ENCODE data around the gene PEPD.

Gene PEPD

GRCh38 chr19:33550768-33551167 is 29.2 kb upstream of the PEPD start:
- Histone ChIP-seq H3K9ac (ENCODE audit: low read length) (no peak overlapping the region), H2BK15ac (ENCODE audit: low read depth, poor library complexity, severe bottlenecking) (no peak overlapping the region), H3K9me3 (ENCODE audit: control insufficient read depth, low read length) (peaks cover 1% of the 10 kb centered on the region), H3K4me3 (ENCODE audit: insufficient read depth in 1 of 2, low read depth in 1 of 2, low read length in 2 of 2) (no peak overlapping the region), H2BK12ac (ENCODE audit: low read length in 2 of 2) (no peak overlapping the region), H3K4ac (ENCODE audit: low read depth in 1 of 2, low read length in 2 of 2) (no peak overlapping the region), H3K36me3 (ENCODE audit: control insufficient read depth in 1 of 2, insufficient read depth in 2 of 2, low read depth in 1 of 2, low read length in 2 of 2) (no peaks in the 10 kb centered on the region), H4K8ac (ENCODE audit: low read length) (no peak overlapping the region), H2AFZ (ENCODE audit: low read depth, low read length) (no peak overlapping the region), H3K4me1 (ENCODE audit: control insufficient read depth, insufficient read depth, low read depth, low read length) (no peaks in the 10 kb centered on the region), H4K91ac (ENCODE audit: low read length) (no peak overlapping the region), H3K18ac (ENCODE audit: low read depth in 1 of 2, low read length in 2 of 2) (no peak overlapping the region), H3K4me2 (ENCODE audit: low read length, poor library complexity, severe bottlenecking) (no peak overlapping the region), H3K23ac (ENCODE audit: low read length in 2 of 2) (no peak overlapping the region), H3K79me1 (replicated peaks; ENCODE audit: low read length, poor library complexity, severe bottlenecking) (no peaks in the 10 kb centered on the region), H2AK5ac (ENCODE audit: low read length, severe bottlenecking) (no peak overlapping the region), H3K14ac (ENCODE audit: low read length in 2 of 2) (no peak overlapping the region), H2BK120ac (ENCODE audit: low read depth, low read length) (no peak overlapping the region), H3K27me3 (ENCODE audit: control insufficient read depth in 1 of 2, insufficient read depth in 1 of 2, low read length in 2 of 2) (peaks cover 0 to 11% of the 10 kb centered on the region in 2 experiments), H3K27ac (ENCODE audit: low read length, poor library complexity, severe bottlenecking) (no peak overlapping the region), H2BK5ac (ENCODE audit: low read depth, low read length, poor library complexity, severe bottlenecking) (no peak overlapping the region)
- DNase-seq: no peak
- 81% methylated on average over 5 of the region's 5 CpGs for WGBS

- H3K4me1 ChIP-seq (ENCODE audit: control insufficient read depth, insufficient read depth, low read depth, low read length): no peaks in the 10 kb centered on the region
- H3K23ac ChIP-seq (ENCODE audit: low read length in 2 of 2): no peak overlapping the region
- H2BK120ac ChIP-seq (ENCODE audit: low read depth, low read length): no peak overlapping the region
- H4K8ac ChIP-seq (ENCODE audit: low read length): no peak overlapping the region
- no peak overlapping the region for H4K91ac ChIP-seq (ENCODE audit: low read length)
- no peak overlapping the region for H3K18ac ChIP-seq (ENCODE audit: low read depth in 1 of 2, low read length in 2 of 2)
- no peak overlapping the region for H3K4me2 ChIP-seq (ENCODE audit: low read length, poor library complexity, severe bottlenecking)
- no peak overlapping the region for H3K4me3 ChIP-seq (ENCODE audit: insufficient read depth in 1 of 2, low read depth in 1 of 2, low read length in 2 of 2)
- H2BK15ac ChIP-seq (ENCODE audit: low read depth, poor library complexity, severe bottlenecking): no peak overlapping the region
- H3K9me3 ChIP-seq (ENCODE audit: control insufficient read depth, low read length): peaks cover 4% of the 10 kb centered on the region
- H3K14ac ChIP-seq (ENCODE audit: low read length in 2 of 2): no peak overlapping the region
- DNase-seq: no peak
- no peak overlapping the region for H3K4ac ChIP-seq (ENCODE audit: low read depth in 1 of 2, low read length in 2 of 2)
- H3K79me1 ChIP-seq (replicated peaks; ENCODE audit: low read length, poor library complexity, severe bottlenecking): no peaks in the 10 kb centered on the region
- no peak overlapping the region for H2BK5ac ChIP-seq (ENCODE audit: low read depth, low read length, poor library complexity, severe bottlenecking)
- peaks cover 0 to 19% of the 10 kb centered on the region in 2 experiments for H3K27me3 ChIP-seq (ENCODE audit: control insufficient read depth in 1 of 2, insufficient read depth in 1 of 2, low read length in 2 of 2)
- no peak overlapping the region for H3K27ac ChIP-seq (ENCODE audit: low read length, poor library complexity, severe bottlenecking)
- H2AK5ac ChIP-seq (ENCODE audit: low read length, severe bottlenecking): no peak overlapping the region
- no peak overlapping the region for H3K9ac ChIP-seq (ENCODE audit: low read length)
- H3K36me3 ChIP-seq (ENCODE audit: control insufficient read depth in 1 of 2, insufficient read depth in 2 of 2, low read depth in 1 of 2, low read length in 2 of 2): no peaks in the 10 kb centered on the region
- 62% methylated on average over 3 of the region's 3 CpGs for WGBS
- no peak overlapping the region for H2AFZ ChIP-seq (ENCODE audit: low read depth, low read length)
- no peak overlapping the region for H2BK12ac ChIP-seq (ENCODE audit: low read length in 2 of 2)
These were observed 26.1 kb upstream of the PEPD start for GRCh38 chr19:33547676-33548075.

GRCh38 chr19:33546656-33547055 is 25.1 kb upstream of the PEPD start:
- Histone ChIP-seq H2BK12ac (ENCODE audit: low read length in 2 of 2) (no peak overlapping the region), H3K9ac (ENCODE audit: low read length) (no peak overlapping the region), H3K9me3 (ENCODE audit: control insufficient read depth, low read length) (peaks cover 4% of the 10 kb centered on the region), H3K4ac (ENCODE audit: low read depth in 1 of 2, low read length in 2 of 2) (no peak overlapping the region), H3K4me1 (ENCODE audit: control insufficient read depth, insufficient read depth, low read depth, low read length) (no peaks in the 10 kb centered on the region), H2AK5ac (ENCODE audit: low read length, severe bottlenecking) (no peak overlapping the region), H3K4me2 (ENCODE audit: low read length, poor library complexity, severe bottlenecking) (no peak overlapping the region), H3K27me3 (ENCODE audit: control insufficient read depth in 1 of 2, insufficient read depth in 1 of 2, low read length in 2 of 2) (peaks cover 0 to 23% of the 10 kb centered on the region in 2 experiments), H2AFZ (ENCODE audit: low read depth, low read length) (no peak overlapping the region), H4K8ac (ENCODE audit: low read length) (no peak overlapping the region), H2BK5ac (ENCODE audit: low read depth, low read length, poor library complexity, severe bottlenecking) (no peak overlapping the region), H3K36me3 (ENCODE audit: control insufficient read depth in 1 of 2, insufficient read depth in 2 of 2, low read depth in 1 of 2, low read length in 2 of 2) (no peaks in the 10 kb centered on the region), H2BK120ac (ENCODE audit: low read depth, low read length) (no peak overlapping the region), H3K23ac (ENCODE audit: low read length in 2 of 2) (no peak overlapping the region), H3K79me1 (replicated peaks; ENCODE audit: low read length, poor library complexity, severe bottlenecking) (no peaks in the 10 kb centered on the region), H2BK15ac (ENCODE audit: low read depth, poor library complexity, severe bottlenecking) (no peak overlapping the region), H3K4me3 (ENCODE audit: insufficient read depth in 1 of 2, low read depth in 1 of 2, low read length in 2 of 2) (no peak overlapping the region), H3K27ac (ENCODE audit: low read length, poor library complexity, severe bottlenecking) (no peak overlapping the region), H3K18ac (ENCODE audit: low read depth in 1 of 2, low read length in 2 of 2) (no peak overlapping the region), H3K14ac (ENCODE audit: low read length in 2 of 2) (no peak overlapping the region), H4K91ac (ENCODE audit: low read length) (no peak overlapping the region)
- WGBS: 89% methylated on average over 5 of the region's 5 CpGs
- no peak for DNase-seq

GRCh38 chr19:33545217-33545981 is 23.8 kb upstream of the PEPD start:
- no peak overlapping the region for H4K8ac ChIP-seq (ENCODE audit: low read length)
- no peak overlapping the region for H2BK15ac ChIP-seq (ENCODE audit: low read depth, poor library complexity, severe bottlenecking)
- DNase-seq: no peak
- H3K14ac ChIP-seq (ENCODE audit: low read length in 2 of 2): no peak overlapping the region
- no peak overlapping the region for H2AFZ ChIP-seq (ENCODE audit: low read depth, low read length)
- H3K4me3 ChIP-seq (ENCODE audit: insufficient read depth in 1 of 2, low read depth in 1 of 2, low read length in 2 of 2): no peak overlapping the region
- WGBS: 79% methylated on average over 9 of the region's 9 CpGs
- no peak overlapping the region for H2BK5ac ChIP-seq (ENCODE audit: low read depth, low read length, poor library complexity, severe bottlenecking)
- H3K18ac ChIP-seq (ENCODE audit: low read depth in 1 of 2, low read length in 2 of 2): no peak overlapping the region
- no peak overlapping the region for H3K9ac ChIP-seq (ENCODE audit: low read length)
- H2AK5ac ChIP-seq (ENCODE audit: low read length, severe bottlenecking): no peak overlapping the region
- no peak overlapping the region for H3K27ac ChIP-seq (ENCODE audit: low read length, poor library complexity, severe bottlenecking)
- no peak overlapping the region for H2BK12ac ChIP-seq (ENCODE audit: low read length in 2 of 2)
- no peak overlapping the region for H4K91ac ChIP-seq (ENCODE audit: low read length)
- no peaks in the 10 kb centered on the region for H3K79me1 ChIP-seq (replicated peaks; ENCODE audit: low read length, poor library complexity, severe bottlenecking)
- H3K9me3 ChIP-seq (ENCODE audit: control insufficient read depth, low read length): peaks cover 4% of the 10 kb centered on the region
- no peak overlapping the region for H3K4ac ChIP-seq (ENCODE audit: low read depth in 1 of 2, low read length in 2 of 2)
- no peaks in the 10 kb centered on the region for H3K36me3 ChIP-seq (ENCODE audit: control insufficient read depth in 1 of 2, insufficient read depth in 2 of 2, low read depth in 1 of 2, low read length in 2 of 2)
- no peak overlapping the region for H3K23ac ChIP-seq (ENCODE audit: low read length in 2 of 2)
- no peak overlapping the region for H2BK120ac ChIP-seq (ENCODE audit: low read depth, low read length)
- H3K4me2 ChIP-seq (ENCODE audit: low read length, poor library complexity, severe bottlenecking): no peak overlapping the region
- H3K27me3 ChIP-seq (ENCODE audit: control insufficient read depth in 1 of 2, insufficient read depth in 1 of 2, low read length in 2 of 2): peaks cover 4 to 31% of the 10 kb centered on the region in 2 experiments
- H3K4me1 ChIP-seq (ENCODE audit: control insufficient read depth, insufficient read depth, low read depth, low read length): no peaks in the 10 kb centered on the region

All from mesenchymal stem cell (in vitro differentiated cells and primary cell).